ENCODE measurements around the gene CCIN.
"Not testable (repeated sequence)": the region's sequence is repeated elsewhere in the genome, so short reads cannot be mapped to it uniquely, and the experiment has no call there.

CCIN gene

DNA sequence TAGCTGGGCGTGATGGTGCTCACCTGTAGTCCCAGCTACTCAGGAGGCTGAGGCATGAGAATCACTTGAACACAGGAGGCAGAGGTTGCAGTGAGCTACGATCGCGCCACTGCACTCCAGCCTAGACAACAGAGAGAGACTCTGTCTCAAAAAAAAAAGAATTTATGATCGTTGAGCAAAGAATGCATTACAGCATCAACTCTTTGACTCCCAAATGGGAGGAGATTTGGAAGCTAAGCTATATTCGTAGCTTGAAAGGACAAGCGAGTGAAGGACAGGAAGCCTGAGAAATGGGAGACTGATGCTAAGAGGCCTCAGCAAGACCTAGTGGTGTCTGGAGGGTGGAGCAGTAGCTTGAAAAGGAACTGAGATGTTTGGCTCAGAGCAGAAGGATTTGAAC, 10.3 kb upstream of the CCIN start:
- H3K4me3 ChIP-seq (ENCODE audit: low read depth, low read length) = no peak overlapping the region
- DNase-seq (ENCODE audit: low read depth) = no peak
- in situ Hi-C loops (cut with HindIII; ENCODE audit: low sequenced_read_pairs) = no loop called here
- no peak for TF ChIP-seq CTCF (IDR thresholded peaks at IDR 0.05; ENCODE audit: low read depth, low read length, missing control alignments)

GRCh38 chr9:36159509-36159908, 9.7 kb upstream of the CCIN start:
- H3K4me3 ChIP-seq (ENCODE audit: low read depth, low read length); DNase-seq (ENCODE audit: low read depth); in situ Hi-C loops (cut with HindIII; ENCODE audit: low sequenced_read_pairs): not testable (repeated sequence)

- in situ Hi-C loops (cut with HindIII; ENCODE audit: low sequenced_read_pairs); DNase-seq (ENCODE audit: low read depth); H3K4me3 ChIP-seq (ENCODE audit: low read depth, low read length): not testable (repeated sequence)
Observed at GRCh38 chr9:36160126-36160525, 9.1 kb upstream of the CCIN start.

GRCh38 chr9:36161187-36161586, 8.0 kb upstream of the CCIN start:
- no peak overlapping the region for H3K4me3 ChIP-seq (ENCODE audit: low read depth, low read length)
- DNase-seq (ENCODE audit: low read depth) = no peak
- no peak for TF ChIP-seq CTCF (IDR thresholded peaks at IDR 0.05; ENCODE audit: low read depth, low read length, missing control alignments)
- in situ Hi-C loops (cut with HindIII; ENCODE audit: low sequenced_read_pairs) = no loop called here

DNA sequence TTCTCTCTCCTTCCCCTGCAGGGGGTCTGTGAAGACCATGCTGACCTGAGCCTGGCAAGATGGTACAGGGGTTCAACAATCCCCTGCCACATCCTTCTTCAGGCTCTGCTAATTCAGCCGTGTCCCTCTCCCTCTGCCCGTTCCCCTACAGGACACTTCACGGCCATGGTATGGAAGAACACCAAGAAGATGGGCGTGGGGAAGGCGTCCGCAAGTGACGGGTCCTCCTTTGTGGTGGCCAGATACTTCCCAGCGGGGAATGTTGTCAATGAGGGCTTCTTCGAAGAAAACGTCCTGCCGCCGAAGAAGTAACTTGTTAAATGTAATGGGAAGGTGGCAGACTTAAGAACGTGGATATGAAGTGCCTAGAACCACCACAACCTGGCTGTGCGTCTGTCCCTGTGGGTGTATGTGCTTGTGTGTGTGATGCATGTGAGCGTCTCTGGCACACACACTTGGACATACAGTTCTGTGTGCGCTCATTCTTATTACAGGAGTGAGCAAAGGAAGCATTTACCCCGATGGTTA, 6.9 kb upstream of the CCIN start:
- TF ChIP-seq CTCF (IDR thresholded peaks at IDR 0.05; ENCODE audit: low read depth, low read length, missing control alignments) = no peak
- H3K4me3 ChIP-seq (ENCODE audit: low read depth, low read length) = no peak overlapping the region
- no peak for DNase-seq (ENCODE audit: low read depth)
- in situ Hi-C loops (cut with HindIII; ENCODE audit: low sequenced_read_pairs) = no loop called here

DNA sequence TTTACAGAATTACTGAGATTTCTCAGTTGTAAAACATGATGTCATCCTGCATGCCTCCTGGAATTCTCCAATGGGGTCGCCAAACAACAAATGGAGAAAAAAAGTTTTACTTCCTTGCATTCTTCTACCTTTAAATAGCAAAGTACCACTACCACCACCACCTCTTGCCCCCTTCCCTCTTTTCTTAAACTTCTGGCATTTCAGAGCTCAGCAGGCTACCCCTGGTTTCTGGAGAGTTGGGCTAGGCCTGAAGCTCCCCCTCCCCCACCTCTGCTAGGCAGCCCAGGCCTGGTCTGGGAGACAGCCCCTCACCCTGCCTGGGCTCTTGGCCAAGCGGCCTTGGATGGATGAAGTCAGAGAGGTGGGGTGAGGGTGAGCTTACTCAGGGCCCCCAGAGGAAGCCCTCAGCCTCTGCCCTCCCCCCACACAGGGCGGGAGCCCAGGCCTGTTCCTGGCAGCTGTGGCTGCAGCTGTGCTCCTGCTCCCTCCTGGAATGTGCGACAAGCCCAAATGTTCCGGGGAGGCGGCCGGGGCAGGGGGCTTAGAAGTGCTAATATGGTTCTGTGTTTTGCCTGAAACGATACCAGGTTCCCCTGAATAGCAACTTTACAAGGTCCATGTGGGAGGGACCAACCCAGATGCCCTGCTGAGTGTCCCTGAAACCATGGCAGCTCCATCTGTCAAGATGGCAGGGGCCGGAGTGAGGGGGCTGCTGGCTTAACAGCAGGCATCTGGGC, 6.0 kb upstream of the CCIN start:
- in situ Hi-C loops (cut with HindIII; ENCODE audit: low sequenced_read_pairs) = no loop called here
- DNase-seq (ENCODE audit: low read depth) = peak; percentile 38
- H3K4me3 ChIP-seq (ENCODE audit: low read depth, low read length) = no peak overlapping the region

DNA sequence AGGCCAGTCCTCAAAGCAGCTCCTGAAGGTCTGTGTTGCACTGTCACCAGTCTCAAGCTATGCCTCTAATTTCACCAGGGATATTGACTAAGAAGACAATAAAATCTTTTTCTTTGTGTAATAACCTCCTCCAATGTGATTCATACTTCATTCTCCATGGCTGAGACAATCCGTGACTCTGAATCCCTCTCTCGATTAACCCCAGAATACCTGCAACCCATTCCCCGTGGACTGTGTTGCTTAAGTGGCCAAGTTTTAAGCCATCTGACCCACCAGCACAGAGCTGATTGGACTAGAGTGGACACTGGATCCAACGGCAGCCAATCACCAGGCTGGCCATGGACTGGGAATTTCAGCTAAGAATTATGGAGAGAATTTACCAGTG, 5.4 kb upstream of the CCIN start:
- no peak for TF ChIP-seq CTCF (IDR thresholded peaks at IDR 0.05; ENCODE audit: low read depth, low read length, missing control alignments)
- no peak overlapping the region for H3K4me3 ChIP-seq (ENCODE audit: low read depth, low read length)
- in situ Hi-C loops (cut with HindIII; ENCODE audit: low sequenced_read_pairs) = no loop called here

More for the DNA sequence above, 6.0 kb upstream of the CCIN start:
- TF ChIP-seq CTCF (IDR thresholded peaks at IDR 0.05; ENCODE audit: low read depth, low read length, missing control alignments) = no peak

More for the DNA sequence above, 5.4 kb upstream of the CCIN start:
- DNase-seq (ENCODE audit: low read depth) = no peak

All from astrocyte of the cerebellum (primary cell).